GM12874 (cell line): ENCODE results near the gene LIMK2.

Source experiments
- CTCF ChIP-seq: IDR thresholded peaks from 2 replicates; pipeline ENCODE4 v1.5.1; 2011; ENCODE audit warnings: low read depth, mild to moderate bottlenecking, control low read depth, low read length, moderate library complexity; ENCODE audit not compliant: insufficient read depth

The LIMK2 gene

GRCh38 chr22:31210556-31211421, 1.3 kb upstream of the LIMK2 start:
- TF ChIP-seq CTCF, result no peak

- no peak for TF ChIP-seq CTCF
Measured at GRCh38 chr22:31211482-31211861, 626 bp upstream of the LIMK2 start.

- TF ChIP-seq CTCF, result no peak
Measured at GRCh38 chr22:31212783-31213629, 908 bp downstream of the LIMK2 start.

GRCh38 chr22:31215018-31215535, 3.0 kb downstream of the LIMK2 start:
- no peak for TF ChIP-seq CTCF

GRCh38 chr22:31218565-31219262, 6.6 kb downstream of the LIMK2 start:
- TF ChIP-seq CTCF, result no peak

- no peak for TF ChIP-seq CTCF
Measured at GRCh38 chr22:31221084-31221483, 9.0 kb downstream of the LIMK2 start.

- TF ChIP-seq CTCF, result no peak
Measured at GRCh38 chr22:31222736-31223135, 10.6 kb downstream of the LIMK2 start.
